ENCODE data around the gene FAM222B. TPM values are rescaled to one million over a fixed set of nuclear protein-coding genes. Genes with fewer than 3 reads are reported as not detected.
"Not testable (repeated sequence)": the region's sequence is repeated elsewhere in the genome, so short reads cannot be mapped to it uniquely, and the experiment has no call there.

The FAM222B gene
- polyA plus RNA-seq, 3 donors: 4.9 to 9.2 (median 5.6) TPM

DNA sequence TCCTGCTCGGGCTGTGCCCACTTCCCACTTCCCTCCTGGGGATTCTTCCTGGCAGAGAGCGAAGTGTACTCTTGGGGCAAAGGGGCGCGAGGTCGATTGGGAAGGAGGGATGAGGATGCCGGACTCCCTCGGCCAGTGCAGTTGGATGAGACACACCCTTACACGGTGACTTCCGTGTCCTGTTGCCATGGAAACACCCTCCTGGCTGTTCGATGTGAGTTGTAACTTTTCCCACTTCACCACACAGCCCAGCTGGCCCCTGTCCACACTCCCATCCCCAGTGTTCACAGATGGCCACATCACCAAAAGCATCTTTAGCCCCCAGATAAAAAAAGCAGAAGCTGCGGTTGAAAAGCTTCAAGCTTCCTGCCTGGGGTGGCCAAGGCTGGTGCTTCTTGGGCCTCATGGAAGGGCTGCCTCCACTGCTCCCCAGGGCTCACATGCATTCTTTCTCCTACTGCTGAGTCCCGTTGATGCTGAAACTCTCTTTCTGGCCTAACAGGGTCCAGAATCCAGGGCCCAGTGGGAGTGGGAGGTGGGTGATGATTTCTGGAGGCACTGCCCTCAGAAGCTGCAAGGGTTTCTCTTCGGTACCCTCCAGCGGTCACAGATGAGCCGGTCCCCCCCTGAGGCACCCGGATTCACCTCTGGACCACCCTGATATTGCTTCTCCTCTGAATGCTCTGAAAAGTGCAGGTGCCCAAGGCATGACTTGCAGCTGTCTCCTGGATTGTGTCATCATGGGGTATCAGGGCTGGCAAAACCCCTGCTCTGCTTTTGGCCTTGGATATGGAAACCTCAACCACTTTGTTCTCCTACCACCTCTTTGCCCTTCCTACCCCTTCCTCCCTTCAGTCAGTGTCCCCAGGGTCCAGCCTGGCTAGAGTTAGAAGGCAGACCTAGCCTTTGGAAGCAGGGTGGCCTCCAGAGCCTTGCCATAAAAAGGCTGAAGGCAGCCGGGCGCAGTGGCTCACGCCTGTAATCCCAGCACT lies 100.9 kb downstream of the FAM222B start:
- no peak overlapping the region for H3K27ac ChIP-seq (ENCODE audit: low read depth, low read length)
- 60 to 80% (median 67%) methylated on average over 19 of the region's 19 CpGs for WGBS, 3 donors

DNA sequence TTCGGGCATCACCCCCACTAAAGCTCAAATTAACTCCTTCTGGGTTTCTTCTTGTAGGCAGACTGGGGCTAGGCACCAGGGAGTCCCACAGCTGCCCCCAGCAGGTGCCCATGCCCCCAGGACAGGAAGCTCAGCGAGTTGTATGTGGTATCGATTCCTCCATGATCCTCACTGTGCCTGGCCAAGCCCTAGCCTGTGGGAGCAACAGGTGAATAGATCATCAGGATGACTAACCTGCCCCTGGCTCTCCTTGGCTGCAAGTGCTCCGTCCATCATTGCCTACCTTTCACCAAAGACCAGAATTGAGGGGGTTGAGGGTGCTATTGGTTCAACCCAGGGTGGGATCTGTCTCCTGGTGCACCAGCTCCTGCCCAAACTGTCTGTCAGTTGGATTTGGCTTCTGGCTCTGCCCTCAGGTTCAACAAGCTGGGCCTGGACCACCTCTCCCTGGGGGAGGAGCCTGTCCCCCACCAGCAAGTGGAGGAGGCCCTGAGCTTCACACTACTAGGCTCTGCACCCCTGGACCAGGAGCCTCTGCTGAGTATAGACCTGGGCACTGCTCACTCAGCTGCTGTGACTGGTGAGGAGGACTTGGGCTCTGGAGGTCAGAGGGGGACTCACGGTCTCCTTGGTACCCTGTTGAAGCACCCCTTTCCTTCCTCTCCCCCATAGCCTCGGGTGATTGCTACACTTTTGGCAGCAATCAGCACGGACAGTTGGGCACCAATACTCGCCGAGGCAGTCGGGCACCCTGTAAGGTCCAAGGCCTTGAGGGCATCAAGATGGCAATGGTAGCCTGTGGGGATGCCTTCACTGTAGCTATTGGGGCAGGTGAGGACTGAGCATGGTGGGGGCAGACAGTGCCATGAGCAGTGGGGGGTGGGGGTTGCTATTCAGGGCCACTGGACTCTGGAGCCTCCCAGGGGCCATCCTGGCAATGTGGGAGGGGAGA lies 101.9 kb downstream of the FAM222B start:
- WGBS, 3 donors: 70 to 91% (median 87%) methylated on average over 9 to 10 of the region's 10 CpGs
- no peak overlapping the region for H3K27ac ChIP-seq (ENCODE audit: low read depth, low read length)

DNA sequence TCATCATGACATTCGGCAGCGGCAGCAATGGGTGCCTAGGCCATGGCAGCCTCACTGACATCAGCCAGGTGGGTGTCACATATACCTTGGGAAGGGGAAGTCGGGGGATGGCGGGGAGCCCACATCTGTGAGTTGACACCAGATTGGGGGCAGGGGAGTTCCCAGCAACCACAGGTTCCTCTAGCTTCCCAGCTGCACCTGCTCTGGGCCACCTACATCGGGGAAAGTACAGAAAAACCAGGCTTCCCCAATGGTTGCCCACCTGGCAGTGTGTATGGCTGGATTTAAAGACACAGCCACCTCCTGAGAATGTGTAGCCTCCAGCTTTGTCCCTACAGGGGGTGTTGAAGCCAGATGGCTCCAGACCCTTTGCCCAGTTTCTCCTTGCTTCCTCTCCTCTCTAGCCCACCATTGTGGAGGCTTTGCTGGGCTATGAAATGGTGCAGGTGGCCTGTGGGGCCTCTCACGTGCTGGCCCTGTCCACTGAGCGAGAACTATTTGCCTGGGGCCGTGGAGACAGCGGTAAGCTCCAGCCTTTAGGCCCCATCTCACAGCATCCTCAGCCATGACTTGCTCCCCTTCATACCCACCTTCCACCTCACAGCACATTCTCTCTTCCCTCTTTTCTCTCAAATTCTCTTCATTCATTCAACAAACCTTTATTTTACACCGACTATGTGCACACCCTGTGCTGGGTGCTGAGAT lies 103.8 kb downstream of the FAM222B start:
- H3K27ac ChIP-seq (ENCODE audit: low read depth, low read length): no peak overlapping the region
- WGBS, 3 donors: 84 to 88% (median 86%) methylated on average over 10 of the region's 10 CpGs

DNA sequence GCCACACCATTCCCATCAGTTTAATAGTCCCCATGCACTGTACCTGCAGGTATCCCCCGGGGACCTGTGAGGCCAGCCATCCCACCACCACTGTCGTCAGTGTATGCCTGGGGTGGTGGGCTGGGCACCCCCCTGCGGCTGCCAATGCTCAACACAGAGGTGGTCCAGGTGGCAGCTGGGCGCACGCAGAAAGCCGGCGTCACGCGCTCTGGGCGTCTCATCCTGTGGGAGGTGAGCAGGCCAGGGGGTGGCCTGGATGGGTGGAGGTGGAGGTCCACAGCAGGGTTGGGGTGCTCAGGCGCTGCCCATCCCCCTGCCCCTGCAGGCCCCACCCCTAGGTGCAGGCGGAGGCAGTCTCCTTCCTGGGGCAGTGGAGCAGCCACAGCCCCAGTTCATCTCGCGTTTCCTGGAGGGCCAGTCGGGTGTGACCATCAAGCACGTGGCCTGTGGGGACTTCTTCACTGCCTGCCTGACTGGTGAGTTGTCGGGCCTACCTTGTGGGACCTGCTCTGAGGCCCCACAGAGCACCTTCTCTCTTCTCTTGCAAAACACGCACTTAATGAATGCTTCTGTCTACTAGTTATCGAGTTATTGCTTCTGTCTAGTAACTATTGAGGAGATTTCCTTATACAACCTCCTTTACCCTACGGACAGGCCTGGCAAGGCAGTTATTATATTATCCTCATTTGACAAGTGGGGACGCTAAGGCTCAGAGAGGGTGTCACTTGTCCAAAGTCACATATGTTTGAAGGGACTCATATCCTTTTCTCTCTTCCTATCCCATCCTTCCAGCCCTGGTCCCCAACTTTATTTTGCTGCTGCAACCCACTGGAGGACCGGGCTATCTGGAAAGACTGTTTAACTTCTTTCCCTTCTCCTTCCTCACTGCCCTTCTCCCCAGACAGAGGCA lies 104.6 kb downstream of the FAM222B start:
- H3K27ac ChIP-seq (ENCODE audit: low read depth, low read length): no peak overlapping the region
- 89 to 92% (median 91%) methylated on average over 17 to 22 of the region's 22 CpGs for whole genome bisulfite sequencing, 3 donors

DNA sequence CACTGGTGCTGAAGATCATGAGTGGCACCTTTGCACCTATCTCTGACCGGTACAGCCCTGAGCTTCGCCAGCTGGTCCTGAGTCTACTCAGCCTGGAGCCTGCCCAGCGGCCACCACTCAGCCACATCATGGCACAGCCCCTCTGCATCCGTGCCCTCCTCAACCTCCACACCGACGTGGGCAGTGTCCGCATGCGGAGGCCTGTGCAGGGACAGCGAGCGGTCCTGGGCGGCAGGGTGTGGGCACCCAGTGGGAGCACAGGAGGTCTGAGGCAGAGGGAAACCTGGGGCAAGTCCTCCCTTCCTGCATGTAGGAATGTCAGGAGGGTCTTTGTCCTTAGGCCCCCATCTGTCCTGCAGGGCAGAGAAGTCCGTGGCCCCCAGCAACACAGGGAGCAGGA lies 105.3 kb downstream of the FAM222B start:
- WGBS, 3 donors: 94 to 96% (median 95%) methylated on average over 12 of the region's 12 CpGs
- H3K27ac ChIP-seq (ENCODE audit: low read depth, low read length): no peak overlapping the region

DNA sequence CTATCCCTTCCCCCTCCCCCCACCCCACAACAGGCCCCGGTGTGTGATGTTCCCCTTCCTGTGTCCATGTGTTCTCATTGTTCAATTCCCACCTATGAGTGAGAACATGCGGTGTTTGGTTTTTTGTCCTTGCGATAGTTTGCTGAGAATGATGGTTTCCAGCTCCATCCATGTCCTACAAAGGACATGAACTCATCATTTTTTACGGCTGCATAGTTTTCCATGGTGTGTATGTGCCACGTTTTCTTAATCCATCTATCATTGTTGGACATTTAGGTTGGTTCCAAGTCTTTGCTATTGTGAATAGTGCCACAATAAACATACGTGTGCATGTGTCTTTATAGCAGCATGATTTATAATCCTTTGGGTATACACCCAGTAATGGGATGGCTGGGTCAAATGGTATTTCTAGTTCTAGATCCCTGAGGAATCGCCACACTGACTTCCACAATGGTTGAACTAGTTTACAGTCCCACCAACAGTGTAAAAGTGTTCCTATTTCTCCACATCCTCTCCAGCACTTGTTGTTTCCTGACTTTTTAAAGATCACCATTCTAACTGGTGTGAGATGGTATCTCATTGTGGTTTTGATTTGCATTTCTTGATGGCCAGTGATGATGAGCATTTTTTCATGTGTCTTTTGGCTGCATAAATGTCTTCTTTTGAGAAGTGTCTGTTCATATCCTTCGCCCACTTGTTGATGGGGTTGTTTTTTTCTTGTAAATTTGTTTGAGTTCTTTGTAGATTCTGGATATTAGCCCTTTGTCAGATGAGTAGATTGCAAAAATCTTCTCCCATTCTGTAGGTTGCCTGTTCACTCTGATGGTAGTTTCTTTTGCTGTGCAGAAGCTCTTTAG lies 106.4 kb downstream of the FAM222B start:
- 91 to 98% (median 95%) methylated on average over 4 to 5 of the region's 8 CpGs for WGBS, 3 donors
- H3K27ac ChIP-seq (ENCODE audit: low read depth, low read length): not testable (repeated sequence)

DNA sequence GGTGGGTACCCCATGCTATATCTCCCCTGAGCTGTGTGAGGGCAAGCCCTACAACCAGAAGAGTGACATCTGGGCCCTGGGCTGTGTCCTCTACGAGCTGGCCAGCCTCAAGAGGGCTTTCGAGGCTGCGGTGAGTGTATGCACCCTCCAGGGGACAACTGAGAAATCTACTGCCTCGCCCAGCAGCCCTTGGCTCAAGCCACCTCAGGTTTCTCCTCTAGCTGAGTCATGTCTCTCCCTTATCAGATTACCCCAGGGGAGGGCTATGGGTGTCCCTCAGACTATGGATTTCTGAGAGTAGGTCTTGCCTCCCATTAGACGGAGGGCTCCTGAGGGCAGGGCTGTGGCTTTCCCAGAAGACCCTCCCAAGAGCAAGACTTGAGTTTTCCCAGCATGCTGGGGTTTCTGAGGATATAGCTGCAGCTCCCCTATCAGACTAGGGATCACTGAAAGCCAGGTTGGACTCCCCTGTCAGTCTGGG lies 107.3 kb downstream of the FAM222B start:
- WGBS, 3 donors: 70 to 86% (median 84%) methylated on average over 5 of the region's 5 CpGs

DNA sequence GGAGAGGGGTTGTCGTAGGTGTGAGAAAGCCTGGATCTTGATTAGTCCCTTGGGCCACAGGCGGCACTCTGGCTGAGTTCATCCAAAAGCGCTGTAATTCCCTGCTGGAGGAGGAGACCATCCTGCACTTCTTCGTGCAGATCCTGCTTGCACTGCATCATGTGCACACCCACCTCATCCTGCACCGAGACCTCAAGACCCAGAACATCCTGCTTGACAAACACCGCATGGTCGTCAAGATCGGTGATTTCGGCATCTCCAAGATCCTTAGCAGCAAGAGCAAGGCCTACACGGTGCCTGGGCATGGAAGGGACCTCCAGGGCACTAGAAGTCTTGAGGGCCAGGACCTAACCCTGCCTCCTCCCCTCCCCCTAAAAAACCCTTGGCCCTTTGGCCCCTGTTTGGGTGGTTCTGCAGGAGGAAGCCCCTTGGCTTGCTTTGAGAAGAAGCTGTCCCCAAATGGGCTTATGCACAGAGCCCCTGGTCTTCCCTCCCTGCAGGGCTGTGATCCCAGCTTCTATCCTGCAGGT lies 107.8 kb downstream of the FAM222B start:
- WGBS, 3 donors: 86 to 93% (median 89%) methylated on average over 10 of the region's 10 CpGs

More for the DNA sequence above, 107.3 kb downstream of the FAM222B start:
- no peak overlapping the region for H3K27ac ChIP-seq (ENCODE audit: low read depth, low read length)

DNA sequence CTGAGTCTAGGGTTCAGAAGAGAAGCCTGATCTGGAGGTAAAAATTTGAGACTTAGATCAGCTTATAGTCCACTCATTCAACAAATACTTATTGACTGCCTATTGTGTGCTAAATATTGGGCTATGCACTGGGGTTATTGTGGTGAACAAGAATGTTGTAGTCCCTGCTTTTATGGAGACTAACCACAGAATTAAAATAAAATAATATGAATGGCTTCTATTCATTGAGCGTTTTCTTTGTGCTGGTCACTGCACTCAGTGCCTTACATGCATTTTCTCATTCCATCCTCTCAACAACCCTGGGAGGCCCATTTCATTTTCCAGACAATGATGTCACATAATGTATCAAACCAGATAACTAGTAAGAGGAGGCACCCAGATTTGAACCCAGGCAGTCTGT lies 109.2 kb downstream of the FAM222B start:
- H3K27ac ChIP-seq (ENCODE audit: low read depth, low read length): no peak overlapping the region
- 83 to 96% (median 96%) methylated on average over 1 of the region's 1 CpG for WGBS, 3 donors

More for the DNA sequence above, 107.8 kb downstream of the FAM222B start:
- no peak overlapping the region for H3K27ac ChIP-seq (ENCODE audit: low read depth, low read length)

DNA sequence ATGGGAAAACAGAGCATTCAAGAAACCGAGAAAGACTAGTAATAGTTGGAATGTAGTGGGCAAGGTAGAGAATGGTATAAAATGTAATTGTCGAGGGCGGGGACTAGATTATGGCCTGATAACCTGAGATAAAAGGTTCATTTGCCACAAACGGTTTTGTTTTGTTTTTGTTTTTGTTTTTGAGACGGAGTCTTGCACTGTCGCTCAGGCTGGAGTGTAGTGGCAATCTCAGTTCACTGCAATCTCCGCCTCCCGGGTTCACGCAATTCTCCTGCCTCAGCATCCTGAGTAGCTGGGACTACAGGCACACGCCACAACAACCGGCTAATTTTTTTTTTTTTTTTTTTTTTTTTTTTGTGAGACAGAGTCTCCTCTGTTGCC lies 112.7 kb downstream of the FAM222B start:
- WGBS, 3 donors: 86 to 90% (median 88%) methylated on average over 11 of the region's 11 CpGs
- H3K27ac ChIP-seq (ENCODE audit: low read depth, low read length): no peak overlapping the region

DNA sequence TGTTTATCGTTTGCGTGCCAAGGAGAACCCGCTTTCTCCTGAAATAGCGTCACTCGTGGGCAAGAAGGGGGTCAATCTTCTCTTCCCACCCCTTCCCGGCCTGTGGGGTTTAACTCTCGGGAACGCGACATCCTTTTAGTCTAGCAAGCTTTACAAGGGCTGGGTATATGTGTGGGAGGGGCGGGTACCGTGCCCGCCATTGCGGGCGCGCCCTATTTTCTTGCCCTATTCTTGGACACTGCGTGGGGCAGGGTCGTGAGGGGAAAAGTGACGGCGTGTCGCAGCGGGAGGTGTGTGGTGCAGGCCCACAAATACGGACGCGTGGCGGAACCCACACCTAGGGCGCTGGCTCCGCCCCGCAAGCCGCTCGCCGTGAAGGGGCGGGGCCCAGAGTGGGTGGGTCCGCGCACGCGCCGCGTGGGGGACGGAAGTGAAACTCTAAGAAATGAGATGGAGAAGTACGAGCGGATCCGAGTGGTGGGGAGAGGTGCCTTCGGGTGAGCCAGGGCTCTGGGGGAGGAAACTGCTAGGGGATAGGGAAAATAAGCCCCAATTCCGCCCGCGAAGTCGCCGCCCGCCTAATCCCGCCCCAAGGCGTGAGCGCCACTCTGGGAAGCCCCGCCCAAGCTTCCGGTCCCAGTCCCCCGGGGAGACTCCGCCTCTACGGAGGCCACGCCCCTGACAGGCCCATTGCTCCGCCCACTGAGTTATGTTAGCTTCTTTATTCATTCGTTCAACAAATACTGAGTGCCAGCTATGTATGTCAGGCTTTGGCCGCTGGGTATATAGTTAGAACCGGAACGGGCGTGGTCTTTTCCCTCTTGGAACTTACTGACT lies 114.0 kb downstream of the FAM222B start, which contains the start of gene NEK8:
TSS of gene NEK8 (plus strand) at position 425 of the 837 bp plus-strand sequence. CDS start at position 451, 26 bp downstream.
- WGBS, 3 donors: 0% methylated on average over 58 to 64 of the region's 64 CpGs
- no peak within 1 kb of the TSS for H3K27ac ChIP-seq (ENCODE audit: low read depth, low read length)

DNA sequence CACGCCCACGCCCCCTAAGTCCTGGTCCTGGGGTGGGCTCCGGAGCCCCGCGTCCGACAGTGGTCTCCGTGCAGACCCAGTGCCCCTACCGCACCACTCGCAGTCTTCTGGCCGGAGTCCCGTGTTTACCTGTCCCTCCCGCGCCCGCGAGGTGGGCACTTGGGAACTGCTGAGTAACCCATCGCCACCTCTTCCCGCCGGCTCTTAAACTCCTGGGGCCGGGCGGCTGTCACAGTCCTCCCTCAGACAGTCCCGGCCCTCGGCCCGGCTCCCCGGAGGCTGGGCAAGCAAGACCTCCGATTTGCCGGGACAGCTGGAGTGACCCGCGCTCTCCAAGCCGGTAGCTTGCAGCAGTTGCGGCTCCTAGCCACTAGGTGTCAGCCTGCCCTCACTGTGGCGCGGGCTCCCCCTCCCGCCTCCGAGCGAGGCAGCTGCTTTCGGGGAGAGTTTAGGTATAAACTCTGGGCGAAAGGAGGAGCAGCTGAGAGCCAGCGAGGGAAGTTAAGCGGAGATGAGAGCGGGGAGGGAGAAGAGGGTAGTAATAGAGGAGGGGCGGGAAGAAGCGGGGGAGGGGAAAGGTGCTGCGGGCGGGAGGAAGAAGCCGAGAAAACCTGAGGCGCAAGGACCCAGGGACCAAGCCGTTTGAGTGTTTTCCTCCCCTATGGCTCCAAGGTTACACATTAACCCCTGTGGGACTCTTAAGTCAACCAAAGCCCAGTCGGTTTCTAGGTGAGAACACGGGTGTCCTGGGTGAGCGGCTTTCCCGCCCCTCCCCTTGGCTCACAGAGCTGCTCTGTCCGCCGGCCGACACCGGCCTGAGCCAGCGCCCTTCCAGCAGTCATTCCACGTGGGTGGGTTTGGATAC lies 115.7 kb downstream of the FAM222B start:
- 0 to 1% (median 1%) methylated on average over 56 to 57 of the region's 57 CpGs for WGBS, 3 donors

DNA sequence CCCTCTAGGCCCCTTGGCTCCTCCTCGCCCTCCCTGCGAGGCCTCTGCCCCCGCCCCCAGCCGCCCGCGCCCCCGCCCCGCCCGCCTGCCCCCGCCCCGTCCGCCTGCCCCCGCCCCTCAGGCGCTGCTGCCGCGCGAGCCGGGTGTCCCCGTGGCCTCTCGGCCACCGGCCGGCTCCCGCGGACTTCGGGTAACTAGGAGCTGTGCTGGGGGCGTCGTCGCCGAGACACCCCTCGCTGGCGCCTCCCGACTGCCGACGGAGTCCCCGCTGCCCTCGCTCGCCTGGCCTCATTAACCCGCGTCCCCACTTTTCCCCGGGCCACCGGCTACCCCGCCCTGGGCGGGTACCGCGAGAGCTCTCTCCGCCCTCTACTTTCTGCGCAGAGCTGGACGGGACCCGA lies 116.4 kb downstream of the FAM222B start, which contains the start of gene TLCD1:
TSS of gene TLCD1 (minus strand) at position 8 of the 401 bp plus-strand sequence. CDS start 136 bp downstream, outside the sequence.
- WGBS, 3 donors: 0% methylated on average over 19 to 43 of the region's 49 CpGs
- no peak within 1 kb of the TSS for H3K27ac ChIP-seq (ENCODE audit: low read depth, low read length)

More for the DNA sequence above, 115.7 kb downstream of the FAM222B start:
- no peak overlapping the region for H3K27ac ChIP-seq (ENCODE audit: low read depth, low read length)

DNA sequence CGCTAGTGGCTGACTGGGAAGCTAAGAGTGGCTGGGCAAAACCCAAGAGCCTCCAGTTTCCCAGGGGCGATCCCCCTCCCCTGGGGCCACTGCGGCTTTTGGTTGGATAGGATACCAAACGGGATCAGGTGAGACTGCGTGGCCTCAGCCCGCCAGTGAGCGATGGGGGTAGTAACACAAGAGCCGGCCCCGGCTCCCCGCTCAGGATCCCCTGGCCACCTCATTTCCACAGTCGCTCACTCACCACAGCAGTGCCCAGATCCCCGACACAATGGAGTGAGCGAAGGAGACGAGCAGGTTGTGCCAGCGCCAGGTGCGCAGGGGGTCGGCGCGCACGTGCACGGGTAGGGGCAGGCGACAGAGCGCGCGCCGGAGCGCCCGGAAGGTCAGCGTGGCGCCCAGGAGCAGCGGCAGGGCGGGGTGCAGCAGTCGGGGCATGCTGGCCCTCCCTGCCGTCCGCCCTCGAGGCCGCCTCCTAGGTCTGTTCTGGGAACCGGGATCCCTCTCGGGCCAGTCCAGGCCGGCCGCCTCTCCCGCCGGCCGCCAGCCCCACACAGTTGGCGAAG lies 116.8 kb downstream of the FAM222B start:
- H3K27ac ChIP-seq (ENCODE audit: low read depth, low read length): no peak overlapping the region
- 0 to 2% (median 2%) methylated on average over 39 to 45 of the region's 45 CpGs for WGBS, 3 donors
